PC-3 (cell line): ENCODE results near the gene RAB34. TPM values are rescaled to one million over a fixed set of nuclear protein-coding genes. Genes with fewer than 3 reads are reported as not detected.

Source experiments
- ATAC-seq: fragments of 200-7000 bp; cut with Tn5 transposase; 2 replicates; pipeline ENCODE4 v1.9.1; 2020; ENCODE audit warnings: mild to moderate bottlenecking, moderate library complexity
- BruUV-seq: library from RNA; stranded (reverse); fragments of 400-500 nt; replicated peaks from 2 replicates; lab custom pipeline; 2021; lab: Mats Ljungman, UMichigan
- CTCF ChIA-PET: fragments of 300-600 bp; sonication (Branson Sonifier 250); formaldehyde crosslinking; loops from one replicate; lab custom pipeline; 2022; ENCODE audit warnings: antibody characterized with exemption; lab: Charles Lee
- POLR2A ChIA-PET: fragments of 300-600 bp; sonication (Branson Sonifier 250); formaldehyde crosslinking; loops from one replicate; lab custom pipeline; 2022; ENCODE audit warnings: antibody characterized with exemption; ENCODE audit not compliant: unreplicated experiment; lab: Charles Lee
- DNase-seq: peaks from one replicate; pipeline ENCODE4 v3.0.0-alpha.2; 2015
- H2AFZ ChIP-seq: fragments of 300-600 bp; sonication (generic); 2 replicates; pipeline ENCODE4 v1.6.0; 2016; ENCODE audit warnings: antibody characterized with exemption, low read length
- H3F3A ChIP-seq: fragments of 300-600 bp; sonication (generic); one replicate; pipeline ENCODE4 v1.6.0; 2017; ENCODE audit warnings: antibody characterized with exemption, low read length, control low read depth, mild to moderate bottlenecking; ENCODE audit not compliant: unreplicated experiment
- H3K27ac ChIP-seq: fragments of 300-600 bp; sonication (generic); 2 replicates; pipeline ENCODE4 v1.5.1; 2016; ENCODE audit warnings: mild to moderate bottlenecking, low read length
- H3K27me3 ChIP-seq: fragments of 300-600 bp; sonication (generic); 2 replicates; pipeline ENCODE4 v1.6.1; 2016; ENCODE audit warnings: low read length, mixed read lengths
- H3K36me3 ChIP-seq: fragments of 300-600 bp; sonication (generic); 2 replicates; pipeline ENCODE4 v1.6.1; 2016; ENCODE audit warnings: low read depth, mixed run types, low read length, mixed read lengths
- H3K4me1 ChIP-seq: fragments of 300-600 bp; sonication (generic); 2 replicates; pipeline ENCODE4 v1.5.1; 2016; ENCODE audit warnings: low read length; ENCODE audit not compliant: insufficient read depth
- H3K4me2 ChIP-seq: fragments of 300-600 bp; sonication (generic); 2 replicates; pipeline ENCODE4 v1.6.0; 2016; ENCODE audit warnings: low read length
- H3K4me3 ChIP-seq: fragments of 300-600 bp; sonication (generic); 2 replicates; pipeline ENCODE4 v1.5.1; 2016; ENCODE audit warnings: mild to moderate bottlenecking, low read length, mixed read lengths
- H3K79me2 ChIP-seq: fragments of 300-600 bp; sonication (generic); 2 replicates; pipeline ENCODE4 v1.6.1; 2017; ENCODE audit warnings: low read length, mixed read lengths
- H3K9ac ChIP-seq: fragments of 300-600 bp; sonication (generic); 2 replicates; pipeline ENCODE4 v1.6.0; 2016; ENCODE audit warnings: mild to moderate bottlenecking, low read length
- H3K9me2 ChIP-seq: fragments of 300-600 bp; sonication (generic); replicated peaks from 2 replicates; pipeline ENCODE4 v1.6.1; 2016; ENCODE audit warnings: mixed run types, low read length, mixed read lengths
- H3K9me3 ChIP-seq: fragments of 300-600 bp; sonication (generic); 2 replicates; pipeline ENCODE4 v1.6.1; 2016; ENCODE audit warnings: low read length, mixed read lengths
- H4K20me1 ChIP-seq: fragments of 300-600 bp; sonication (generic); 2 replicates; pipeline ENCODE4 v1.6.1; 2016; ENCODE audit warnings: low read length, mixed read lengths
- CTCF ChIP-seq: fragments of 300-600 bp; sonication (generic); conservative IDR thresholded peaks from 2 replicates; pipeline ENCODE4 v1.5.1; 2017; ENCODE audit warnings: antibody characterized with exemption, low read depth, mild to moderate bottlenecking, low read length
- EZH2 ChIP-seq: fragments of 300-600 bp; sonication (generic); IDR thresholded peaks from one replicate; pipeline ENCODE4 v1.6.1; 2017; ENCODE audit warnings: antibody characterized with exemption, mild to moderate bottlenecking, low read length; ENCODE audit not compliant: unreplicated experiment
- EZH2phosphoT487 ChIP-seq: fragments of 300-600 bp; sonication (generic); IDR thresholded peaks from 2 replicates; pipeline ENCODE4 v1.6.1; 2018; ENCODE audit warnings: mild to moderate bottlenecking, antibody characterized with exemption, low read length, borderline replicate concordance
- intact Hi-C: fragments of 100-400 bp; cut with micrococcal nuclease; formaldehyde crosslinking; loops from 2 replicates; pipeline ENCODE4 v1.9.0; 2023
- total RNA-seq: library from RNA; depleted of rRNA; stranded (reverse); fragments of >200 nt; gene quantifications from 2 replicates; pipeline ENCODE4 v1.2.3, GENCODE V29; 2014

The RAB34 gene
- total RNA-seq, 1 experiment from 2014 or later, result 211 TPM

GRCh38 chr17:28719021-28719433 is 1.4 kb upstream of the RAB34 start:
- TF ChIP-seq EZH2phosphoT487 (no peak), CTCF (no peak), EZH2 (no peak)
- Histone ChIP-seq H3K9me2 (no peaks in the 10 kb centered on the region), H3K27ac (peak overlapping the region; percentile 75), H3K27me3 (no peaks in the 10 kb centered on the region), H4K20me1 (peaks cover 28% of the 10 kb centered on the region), H3K4me1 (peaks cover 39% of the 10 kb centered on the region), H2AFZ (peak overlapping the region; percentile 69), H3K9ac (peak overlapping the region; percentile 99), H3K9me3 (no peaks in the 10 kb centered on the region), H3F3A (peaks cover 6% of the 10 kb centered on the region), H3K4me3 (peak overlapping the region; percentile 93), H3K4me2 (peak overlapping the region; percentile 96), H3K36me3 (peaks cover 45% of the 10 kb centered on the region), H3K79me2 (peaks cover 63% of the 10 kb centered on the region)
- intact Hi-C loops, result loop anchor here (10.0 kb wide), 1 partner anchor 74 kb away; the partner anchor contains the start of gene BLTP2
- ATAC-seq, result no peak
- no peak for DNase-seq
- ChIA-PET POLR2A (interaction anchor here (0.6 to 1.8 kb wide), 6 partner anchors 8 to 376 kb away, joined by 3 to 12 read pairs (median 4); partner anchors contain the start of gene PHF12), CTCF (interaction anchor here (0.6 to 1.0 kb wide), 4 partner anchors 24 to 873 kb away, joined by 3 to 6 read pairs (median 3); partner anchors contain the start of gene TRAF4)
- BruUV-seq, result no TSS peak

- DNase-seq (no peak), ATAC-seq (no peak)
- peaks cover 41% of the 10 kb centered on the region for H3K36me3 ChIP-seq
- H3K9me2 ChIP-seq, result no peaks in the 10 kb centered on the region
- H2AFZ ChIP-seq, result 0 out of 2 replicates have a peak overlapping the region, but pooled peaks have one; percentile 78
- ChIA-PET CTCF (no interaction called here), POLR2A (no interaction called here)
- peaks cover 6% of the 10 kb centered on the region for H3F3A ChIP-seq
- H3K9me3 ChIP-seq, result no peaks in the 10 kb centered on the region
- H4K20me1 ChIP-seq, result peaks cover 28% of the 10 kb centered on the region
- peaks cover 34% of the 10 kb centered on the region for H3K4me1 ChIP-seq
- H3K27me3 ChIP-seq, result no peaks in the 10 kb centered on the region
- BruUV-seq, result no TSS peak
- no peak for TF ChIP-seq CTCF
- no peak for TF ChIP-seq EZH2
- no peak for TF ChIP-seq EZH2phosphoT487
- H3K27ac ChIP-seq, result peak overlapping the region; percentile 75
- intact Hi-C loops, result loop anchor here (10.0 kb wide), 1 partner anchor 74 kb away; the partner anchor contains the start of gene BLTP2
- peaks cover 62% of the 10 kb centered on the region for H3K79me2 ChIP-seq
- H3K4me2 ChIP-seq, result peak overlapping the region; percentile 96
- peak overlapping the region; percentile 99 for H3K9ac ChIP-seq
- H3K4me3 ChIP-seq, result peak overlapping the region; percentile 93
These were observed 809 bp upstream of the RAB34 start for GRCh38 chr17:28718333-28719020.
